ENCODE measurements around the gene RAB1B.

RAB1B gene

DNA sequence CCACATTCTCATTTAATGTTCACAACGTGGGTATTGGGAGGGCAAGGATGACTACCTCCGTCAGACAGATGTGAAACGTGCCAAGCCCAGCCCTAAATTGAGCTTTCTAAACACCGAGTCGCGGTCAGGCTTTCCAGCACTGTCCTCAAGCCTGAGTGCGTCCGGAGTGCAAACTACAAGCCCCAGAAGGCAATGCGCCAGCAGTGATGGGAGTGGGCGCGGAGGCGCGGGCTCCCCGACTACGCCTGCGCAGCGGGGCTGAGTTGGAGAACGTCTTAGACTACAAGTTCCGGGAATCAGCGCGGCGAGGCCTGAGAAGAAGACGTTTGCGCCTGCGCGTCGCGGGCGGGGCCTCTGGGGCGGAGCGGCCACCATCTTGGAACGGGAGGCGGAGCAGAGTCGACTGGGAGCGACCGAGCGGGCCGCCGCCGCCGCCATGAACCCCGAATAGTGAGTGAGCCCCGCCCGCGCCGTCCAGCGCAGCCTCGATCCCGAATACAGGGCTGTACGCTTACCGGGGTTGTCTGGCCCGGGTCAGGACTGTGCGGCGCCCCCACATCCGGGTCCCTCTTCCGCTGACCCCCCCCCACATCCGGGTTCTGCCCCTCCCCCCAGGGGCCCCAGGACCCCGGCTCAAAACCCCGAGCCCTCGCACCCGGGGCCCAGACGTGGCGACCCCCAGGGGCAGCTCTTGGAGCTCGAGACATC, at the start of gene RAB1B:
Gene RAB1B (plus strand): TSS at position 396 of the 708 bp plus-strand sequence. CDS start 41 bp downstream, at position 437.
- DNase-seq = peak; percentile 100

DNA sequence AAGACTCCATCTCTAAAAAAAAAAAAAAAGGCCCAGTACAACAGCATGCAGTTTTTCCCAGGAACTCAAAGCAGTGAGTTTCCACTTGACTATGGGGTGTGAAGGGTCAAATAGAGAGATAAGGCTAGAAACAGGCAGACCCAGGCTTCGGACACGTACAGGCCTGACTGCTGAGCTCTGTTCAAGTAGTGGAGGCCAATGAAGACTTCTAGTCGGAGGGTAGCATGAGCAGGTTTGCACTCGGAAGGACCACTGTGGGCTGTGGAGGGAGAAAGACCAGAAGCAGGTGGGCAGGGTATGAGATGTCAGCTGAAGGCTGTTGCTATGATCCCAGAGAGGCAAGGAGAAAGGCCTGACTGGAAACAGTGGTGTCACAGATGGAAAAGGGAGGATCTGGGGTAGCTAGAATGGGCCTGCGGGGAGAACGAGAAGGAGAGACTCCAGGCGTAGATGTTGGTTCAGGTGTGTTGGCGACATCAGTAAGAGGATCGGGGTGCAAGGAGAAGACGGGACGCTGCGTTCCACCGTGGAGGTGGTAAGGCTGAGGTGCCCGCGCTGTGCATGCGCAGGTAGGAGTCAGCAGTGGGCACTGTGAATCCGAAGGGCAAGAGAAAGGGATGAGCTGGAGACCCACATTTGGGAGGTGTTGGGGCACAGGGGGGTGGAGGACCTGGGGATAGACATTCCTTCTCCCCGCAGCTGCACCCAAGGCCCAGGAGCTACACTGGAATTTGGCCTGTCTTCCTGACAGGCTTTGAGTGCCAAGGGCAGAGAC, 49.4 kb upstream of the RAB1B start:
- DNase-seq = no peak

DNA sequence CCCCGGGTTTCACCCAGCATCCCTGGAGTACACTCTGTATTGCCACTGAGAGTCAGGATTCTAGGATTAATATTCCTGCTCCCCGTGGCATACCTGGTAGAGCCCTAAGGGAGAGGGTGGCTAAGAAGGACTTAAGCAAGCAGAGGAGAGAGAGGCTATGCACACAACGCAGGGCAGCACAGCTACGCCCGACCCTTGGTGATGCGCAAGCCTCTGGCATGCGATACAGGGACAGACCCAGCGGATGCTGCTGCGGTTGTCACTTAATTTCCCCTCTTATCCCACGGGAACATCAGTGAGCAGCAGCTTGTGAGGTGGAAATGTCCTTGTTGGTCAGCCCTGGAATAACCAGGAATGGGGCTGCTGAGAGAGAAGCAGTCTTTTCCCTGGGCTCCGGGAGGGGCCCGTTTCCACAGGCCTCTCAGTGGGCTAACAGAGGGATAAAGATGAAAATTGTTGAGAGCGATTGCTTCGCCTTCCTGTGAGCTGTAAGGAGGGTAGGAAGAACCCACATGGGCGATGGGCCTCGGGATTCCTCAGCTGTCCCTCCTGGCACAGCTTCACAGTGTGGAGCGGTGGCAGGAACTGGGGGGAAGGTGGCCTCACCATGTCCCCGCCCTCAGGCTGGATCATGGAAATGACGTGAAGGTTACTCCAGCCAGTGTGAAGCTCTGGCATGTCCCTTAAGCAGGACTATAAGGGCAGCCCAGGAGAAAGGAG, 48.4 kb upstream of the RAB1B start:
- DNase-seq = no peak

DNA sequence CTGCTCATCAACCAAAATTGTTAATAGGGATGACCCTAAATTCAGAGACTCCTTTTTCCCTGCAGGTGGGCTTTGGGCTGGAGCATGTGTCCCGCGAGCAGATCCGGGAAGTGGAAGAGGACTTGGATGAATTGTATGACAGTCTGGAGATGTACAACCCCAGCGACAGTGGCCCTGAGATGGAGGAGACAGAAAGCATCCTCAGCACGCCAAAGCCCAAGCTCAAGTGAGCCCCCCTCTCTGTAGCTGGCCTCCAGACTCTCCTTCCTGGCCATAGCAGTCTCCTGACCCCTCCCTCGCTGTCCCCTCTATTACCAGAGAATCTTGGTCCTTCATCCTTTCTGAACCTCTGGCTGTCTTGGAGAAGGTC, 47.9 kb upstream of the RAB1B start:
- no peak for DNase-seq

DNA sequence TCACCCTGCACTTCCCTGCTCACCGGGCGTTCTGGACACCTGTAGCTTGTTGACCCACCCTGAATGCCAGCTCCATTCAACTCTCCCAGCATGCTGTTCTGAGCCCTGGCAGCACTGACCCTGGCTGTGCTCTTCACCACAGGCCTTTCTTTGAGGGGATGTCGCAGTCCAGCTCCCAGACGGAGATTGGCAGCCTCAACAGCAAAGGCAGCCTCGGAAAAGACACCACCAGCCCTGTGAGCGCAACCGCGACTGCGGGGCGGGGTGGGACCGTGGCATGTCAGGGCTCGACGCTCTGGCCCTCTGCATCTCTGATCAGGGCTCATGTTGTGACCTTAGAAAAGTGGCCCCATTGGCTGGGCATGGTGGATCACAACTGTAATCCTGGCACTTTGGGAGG, 47.4 kb upstream of the RAB1B start:
- DNase-seq = no peak

DNA sequence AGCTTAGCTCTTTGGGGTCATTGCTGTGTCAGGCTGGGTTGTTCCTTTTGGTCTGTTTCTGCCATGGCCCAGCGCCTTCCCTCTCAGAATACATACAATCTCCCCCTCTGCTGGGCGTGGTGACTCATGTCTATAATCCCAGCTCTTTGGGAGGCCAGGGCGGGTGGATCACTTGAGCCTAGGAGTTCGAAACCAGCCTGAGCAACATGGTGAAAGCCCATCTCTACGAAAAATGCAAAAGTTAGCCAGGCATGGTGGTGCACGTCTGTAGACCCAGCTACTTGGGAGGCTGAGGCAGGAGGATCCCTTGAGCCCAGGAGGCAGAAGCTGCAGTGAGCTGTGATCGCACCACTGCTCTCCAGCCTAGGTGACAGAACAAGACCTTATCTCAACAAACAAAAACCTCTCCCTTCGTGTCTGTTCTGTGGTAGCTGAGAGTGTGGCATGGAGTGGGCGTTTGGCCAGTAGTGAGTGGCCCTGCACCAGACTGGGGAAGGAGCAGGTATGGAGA, 46.7 kb upstream of the RAB1B start:
- DNase-seq = no peak

DNA sequence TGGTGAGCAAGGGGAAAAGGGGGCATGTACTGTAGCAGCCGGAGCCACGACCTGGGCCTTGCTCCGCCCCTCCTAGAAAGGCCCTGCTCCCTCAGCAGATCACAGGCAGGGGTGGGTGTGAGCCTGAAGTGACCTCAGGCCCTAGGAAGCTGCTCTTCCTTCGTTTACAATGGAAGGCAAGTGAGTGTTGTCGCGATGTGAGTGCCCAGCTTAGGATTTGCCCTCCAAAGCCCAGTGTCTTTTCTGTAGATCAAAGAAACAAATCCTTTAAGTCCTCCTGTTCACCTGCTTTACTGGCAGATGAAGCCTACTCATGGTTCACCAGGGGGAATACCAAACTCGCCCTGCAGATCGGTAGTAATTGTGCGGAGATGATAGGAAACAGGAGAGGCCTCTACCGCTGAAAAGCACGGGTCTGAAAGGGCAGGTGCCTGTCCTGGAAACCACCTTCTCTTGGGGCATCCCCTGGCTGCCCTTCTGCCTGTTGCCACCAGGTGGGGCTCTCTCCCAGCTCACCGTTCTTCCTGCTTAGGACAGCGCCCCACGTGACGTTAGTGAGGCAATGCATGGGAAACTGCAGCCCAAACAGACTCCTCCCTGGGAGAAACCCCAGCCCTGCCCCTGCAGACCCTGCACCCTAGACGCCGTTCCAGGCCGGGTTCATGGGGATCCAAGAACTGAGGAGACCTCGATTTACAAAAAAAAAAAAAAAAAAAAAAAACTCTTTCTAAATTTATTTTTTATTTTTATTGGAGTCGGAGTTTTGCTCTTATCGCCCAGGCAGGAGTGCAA, 45.9 kb upstream of the RAB1B start:
- peak; percentile 92 for DNase-seq

DNA sequence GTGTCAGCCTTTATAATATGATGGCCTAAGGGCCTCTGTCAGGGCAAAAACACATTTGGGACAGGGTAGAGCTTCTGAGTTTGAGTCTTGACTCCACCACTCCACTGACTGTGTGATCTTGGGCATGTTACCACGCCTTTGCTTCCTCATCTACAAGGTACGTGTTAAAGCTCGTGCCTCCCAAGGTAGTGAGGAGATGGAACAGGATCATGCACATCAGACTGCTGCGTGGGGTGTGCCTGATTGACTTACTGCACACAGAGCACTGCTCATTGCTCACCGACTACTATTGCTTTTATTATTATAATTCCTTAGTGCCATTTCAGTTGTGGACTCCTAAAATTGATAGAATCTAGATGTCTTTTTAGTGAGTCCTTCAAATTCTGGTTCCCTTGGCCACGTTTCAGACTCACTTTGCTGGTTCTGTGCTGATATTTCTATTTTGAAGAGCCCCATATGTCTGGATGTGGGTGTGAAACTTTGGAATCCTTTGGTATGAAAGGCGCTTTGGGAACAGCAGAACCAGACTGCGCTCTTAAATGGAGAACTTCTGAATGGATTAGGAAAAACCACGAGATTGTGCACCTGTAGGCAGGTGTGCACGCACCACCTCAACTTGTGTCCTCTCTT, 44.1 kb upstream of the RAB1B start:
- no peak for DNase-seq

DNA sequence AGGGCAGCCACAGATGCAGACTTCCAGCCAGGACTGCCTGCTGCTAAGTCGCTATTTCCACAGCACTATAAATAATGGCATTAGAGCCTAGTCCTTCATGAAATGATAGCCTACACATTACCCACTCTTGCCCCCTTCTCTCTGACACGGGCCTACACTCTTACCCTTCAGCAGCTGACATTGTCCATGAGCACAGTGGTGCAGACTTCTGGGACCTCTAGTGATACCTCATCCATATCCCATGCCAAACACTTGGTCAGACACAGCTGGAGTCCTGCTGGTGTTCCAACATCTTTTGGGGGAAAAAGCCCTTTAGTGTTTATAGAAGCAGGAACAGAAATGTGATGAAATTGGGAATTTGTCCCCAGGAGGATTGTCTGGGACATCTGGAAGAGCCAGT, 43.4 kb upstream of the RAB1B start:
- no peak for DNase-seq

DNA sequence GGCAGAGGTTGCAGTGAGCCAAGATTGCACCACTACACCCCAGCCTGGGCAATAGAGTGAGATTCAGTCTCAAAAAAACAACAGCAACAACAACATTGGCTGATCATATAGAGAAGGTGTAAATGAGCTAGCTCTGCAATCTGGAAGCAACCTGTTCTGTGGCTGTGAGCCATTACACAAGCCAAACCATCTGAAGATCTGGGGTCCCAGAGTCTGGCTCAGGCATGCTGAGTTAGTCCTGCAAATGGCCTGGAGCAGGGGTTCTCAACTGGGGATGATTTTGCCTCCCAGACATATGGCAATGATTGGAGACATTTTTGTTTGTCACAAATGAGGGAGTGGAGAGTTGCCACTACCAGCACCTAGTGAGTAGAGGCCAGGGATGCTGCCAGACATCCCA, 42.3 kb upstream of the RAB1B start:
- no peak for DNase-seq

DNA sequence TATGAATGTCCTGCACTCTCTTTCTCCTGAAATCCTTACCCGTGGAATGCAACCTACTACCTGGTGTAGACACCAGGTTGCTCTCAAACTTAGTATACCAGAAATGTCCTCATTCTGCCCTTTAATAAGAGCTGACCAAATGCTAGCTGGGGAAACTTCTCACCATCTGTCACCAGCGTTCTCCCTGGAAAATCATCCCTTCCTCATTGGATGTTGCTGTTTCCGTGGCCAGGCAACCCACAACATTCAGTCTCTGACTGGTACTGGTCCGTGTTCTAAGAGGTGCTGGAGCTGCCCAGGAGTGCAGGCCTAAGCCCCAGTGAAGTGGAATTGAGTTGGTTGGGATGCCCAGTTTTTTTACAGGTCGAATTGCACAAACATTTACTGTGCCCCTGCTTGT, 40.7 kb upstream of the RAB1B start:
- DNase-seq = no peak

DNA sequence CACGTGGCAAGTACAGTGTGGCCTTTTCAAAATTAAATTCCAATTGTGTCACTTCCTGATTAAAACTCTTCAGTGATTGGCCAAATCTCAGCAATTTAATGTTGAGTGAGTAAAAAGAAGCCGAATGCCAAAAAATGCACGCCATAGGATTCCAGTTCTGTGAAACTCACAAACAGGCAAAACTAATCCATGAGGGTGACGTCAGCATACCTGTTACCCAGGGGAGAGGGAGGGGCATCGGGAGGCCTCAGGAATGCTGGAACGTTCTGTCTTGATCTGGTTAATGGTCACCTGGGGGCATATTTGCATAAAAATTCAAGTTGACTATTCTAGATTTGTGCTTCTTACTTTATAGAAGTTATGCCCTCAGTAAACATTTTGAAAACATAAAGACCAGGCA, 39.9 kb upstream of the RAB1B start:
- DNase-seq = no peak

DNA sequence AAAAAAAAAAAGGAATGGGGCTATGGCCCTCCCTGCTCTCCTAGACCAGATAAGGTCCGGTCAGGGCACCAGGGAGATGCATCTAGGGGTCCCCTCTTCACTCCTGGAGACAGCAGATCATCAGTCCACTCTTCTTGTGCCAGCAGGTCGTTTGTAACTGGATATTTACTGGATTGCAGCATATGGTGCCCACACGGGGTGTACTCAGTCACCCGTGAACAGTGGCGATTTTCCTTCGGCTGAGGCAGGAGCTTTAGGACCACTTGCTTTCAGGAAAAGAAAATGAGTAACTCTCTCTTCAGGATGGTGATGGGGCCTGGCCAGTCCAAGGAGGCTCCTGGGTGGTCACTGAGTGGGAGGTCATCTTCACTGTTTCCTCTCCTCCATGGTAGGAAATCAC, 38.3 kb upstream of the RAB1B start:
- no peak for DNase-seq

DNA sequence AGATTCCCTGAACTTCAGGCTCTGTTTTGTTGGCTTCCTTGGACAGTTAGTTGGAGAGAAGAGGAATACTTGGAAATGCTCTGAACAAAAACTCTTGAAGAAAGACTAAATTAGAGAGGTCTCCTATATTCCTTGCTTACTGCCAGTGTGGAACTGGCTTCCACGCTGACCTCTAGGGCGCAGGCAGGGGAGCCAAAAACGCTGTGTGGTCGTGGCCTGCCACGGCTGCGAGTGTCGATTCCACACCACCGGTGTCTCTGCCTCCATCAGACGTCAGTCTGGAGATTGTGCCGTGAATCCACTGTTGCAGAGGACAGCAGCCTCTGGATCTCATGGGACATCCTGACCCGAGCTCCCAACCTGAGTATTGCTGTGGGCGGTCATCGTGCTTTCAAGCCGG, 37.5 kb upstream of the RAB1B start:
- no peak for DNase-seq

DNA sequence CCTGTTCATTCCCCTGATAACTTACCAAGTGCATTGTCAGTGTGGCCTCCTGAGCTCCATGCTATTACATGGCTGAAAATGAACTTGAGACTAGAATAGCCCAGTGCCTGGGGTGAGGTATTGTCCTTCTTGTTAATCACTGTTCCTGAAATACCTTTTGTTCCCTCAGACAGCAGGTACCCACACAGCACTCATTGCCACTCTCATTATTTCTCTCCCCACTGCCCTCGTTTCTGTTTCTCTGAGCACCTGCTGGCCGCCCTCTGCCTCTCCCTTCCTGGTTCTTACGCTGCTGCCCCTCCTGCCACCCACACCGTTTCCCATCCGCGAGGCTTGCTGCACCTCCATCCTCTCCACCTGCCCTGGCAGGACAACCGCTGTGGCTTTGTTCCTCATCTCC, 36.9 kb upstream of the RAB1B start:
- DNase-seq = no peak

DNA sequence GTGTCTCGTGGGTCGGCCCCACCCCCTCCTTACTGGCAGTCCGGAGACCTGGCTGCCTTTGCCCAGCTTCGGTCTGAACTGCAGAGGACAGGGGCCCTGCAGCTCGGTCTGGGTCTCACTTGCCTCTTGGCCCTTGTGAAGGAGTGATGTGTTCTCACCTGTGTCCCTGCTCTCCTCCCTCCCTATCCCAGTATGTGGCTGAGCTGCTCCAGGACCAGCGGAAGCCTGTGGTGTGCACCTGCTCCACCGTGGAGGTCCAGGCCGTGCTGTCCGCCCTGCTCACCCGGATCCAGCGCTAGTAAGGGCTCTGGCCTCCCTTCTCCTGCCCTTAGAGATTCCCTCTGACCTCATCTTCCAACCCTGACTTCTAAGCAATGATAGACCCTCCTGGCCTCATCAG, 35.7 kb upstream of the RAB1B start:
- no peak for DNase-seq

DNA sequence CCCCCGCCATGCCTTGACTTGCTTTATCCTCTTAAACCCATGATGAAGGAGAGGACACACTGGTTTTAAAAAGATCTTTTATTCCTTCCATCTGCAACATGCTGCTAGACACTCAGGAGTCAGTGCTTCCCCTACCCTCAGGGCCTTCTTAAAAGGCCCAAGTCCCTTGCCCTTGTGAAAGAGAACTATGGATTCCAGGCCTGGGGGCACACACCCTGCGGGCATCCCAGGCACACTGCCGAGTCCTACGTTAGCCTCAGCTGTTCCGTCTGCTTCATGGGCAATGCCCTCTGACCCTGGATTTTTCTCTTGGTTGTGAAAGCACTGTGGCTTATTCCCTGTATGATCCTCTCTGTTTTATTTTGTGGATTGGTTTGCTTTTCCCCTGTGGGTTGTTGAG, 35.1 kb upstream of the RAB1B start:
- no peak for DNase-seq

DNA sequence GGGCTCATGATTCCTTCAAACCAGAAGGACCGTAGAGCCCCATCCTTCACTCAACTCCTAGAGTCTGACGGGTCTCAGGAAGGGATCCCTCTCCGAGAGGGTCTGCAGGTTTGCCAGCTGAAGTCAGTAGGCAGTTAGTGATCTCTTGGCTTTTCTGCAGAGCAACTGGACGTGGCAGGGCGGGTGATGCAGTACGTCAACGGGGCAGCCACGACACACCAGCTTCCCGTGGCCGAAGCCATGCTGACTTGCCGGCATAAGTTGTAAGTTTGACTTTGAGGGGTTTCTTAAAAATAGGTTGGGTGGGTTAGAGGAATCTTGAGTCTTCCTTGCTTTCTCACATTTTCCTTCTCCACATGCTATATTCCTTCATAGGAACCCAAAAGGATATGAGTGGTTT, 33.3 kb upstream of the RAB1B start:
- DNase-seq = no peak

DNA sequence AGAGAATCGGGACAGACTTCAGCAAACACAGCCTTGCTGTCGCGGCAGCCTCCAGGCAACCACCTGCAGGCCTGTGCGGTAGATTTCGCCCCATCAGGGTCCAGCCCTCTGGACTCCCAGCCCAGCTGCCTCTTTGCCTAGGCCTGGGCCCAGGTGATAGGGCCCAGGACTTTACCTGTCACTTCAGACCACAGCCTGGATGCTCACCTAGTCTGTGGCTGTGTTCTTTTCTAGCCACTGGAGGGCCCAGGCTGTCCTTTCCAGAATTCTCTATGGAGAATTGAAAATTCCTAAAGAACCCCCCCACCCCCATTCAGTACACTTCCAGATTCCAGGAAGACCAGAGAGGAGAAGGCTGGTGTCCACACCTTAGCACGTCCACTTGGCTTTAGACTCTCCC, 30.6 kb upstream of the RAB1B start:
- DNase-seq = no peak

DNA sequence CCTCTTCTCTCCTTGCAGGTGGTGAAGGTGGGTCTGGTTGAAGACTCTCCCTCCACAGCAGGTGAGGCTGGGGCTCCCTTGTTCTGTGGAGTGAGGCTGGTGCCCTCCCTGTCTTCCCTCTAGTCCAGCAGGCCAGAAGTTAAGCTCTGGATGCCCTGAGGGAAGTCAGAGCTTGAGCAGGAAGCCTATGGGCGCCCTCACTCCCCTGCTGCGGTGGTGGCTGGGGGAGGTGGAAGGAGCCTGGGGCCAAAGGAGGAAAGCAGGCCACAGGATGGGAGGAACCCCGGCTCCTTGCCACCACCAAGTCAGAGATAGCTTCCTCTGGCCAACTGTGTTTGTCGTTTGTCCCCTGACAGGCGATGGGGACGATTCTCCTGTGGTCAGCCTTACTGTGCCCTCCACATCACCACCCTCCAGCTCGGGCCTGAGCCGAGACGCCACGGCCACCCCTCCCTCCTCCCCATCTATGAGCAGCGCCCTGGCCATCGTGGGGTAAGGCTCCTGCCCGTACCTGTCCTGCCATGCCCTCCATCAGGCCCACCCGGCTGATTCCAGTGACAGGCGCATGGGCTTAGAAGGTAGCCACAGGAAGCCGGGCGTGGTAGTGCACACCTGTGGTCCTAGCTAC, 29.5 kb upstream of the RAB1B start:
- no peak for DNase-seq

DNA sequence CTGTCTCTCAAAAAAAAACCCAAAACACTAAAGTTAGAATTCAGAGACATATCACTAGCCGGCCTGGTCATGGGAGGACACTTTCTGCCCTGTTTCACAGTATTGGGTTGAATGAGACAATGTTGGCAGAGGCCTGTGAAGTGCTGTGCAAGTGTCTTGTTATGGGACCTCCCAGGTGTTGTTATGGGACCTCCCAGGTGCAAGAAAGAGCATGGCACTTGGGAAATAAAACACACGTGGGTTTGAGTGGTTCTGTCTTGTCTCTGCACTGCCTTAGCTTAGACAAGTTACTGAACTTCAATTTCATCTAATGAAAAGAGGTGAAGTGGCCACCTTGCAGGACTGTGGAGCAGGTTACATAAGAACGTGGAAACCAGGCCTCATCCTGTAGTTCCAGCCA, 28.9 kb upstream of the RAB1B start:
- DNase-seq = no peak

All from CD4-positive, alpha-beta T cell treated with Interleukin-6 for 4 hours (primary cell).